ENCODE data around the gene EEA1. TPM values are rescaled to one million over a fixed set of nuclear protein-coding genes. Genes with fewer than 3 reads are reported as not detected.
"Not testable (repeated sequence)": the region's sequence is repeated elsewhere in the genome, so short reads cannot be mapped to it uniquely, and the experiment has no call there.

The EEA1 gene
- total and polyA plus RNA-seq, 8 donors, result 1.8 to 15.3 (median 8.0) TPM

DNA sequence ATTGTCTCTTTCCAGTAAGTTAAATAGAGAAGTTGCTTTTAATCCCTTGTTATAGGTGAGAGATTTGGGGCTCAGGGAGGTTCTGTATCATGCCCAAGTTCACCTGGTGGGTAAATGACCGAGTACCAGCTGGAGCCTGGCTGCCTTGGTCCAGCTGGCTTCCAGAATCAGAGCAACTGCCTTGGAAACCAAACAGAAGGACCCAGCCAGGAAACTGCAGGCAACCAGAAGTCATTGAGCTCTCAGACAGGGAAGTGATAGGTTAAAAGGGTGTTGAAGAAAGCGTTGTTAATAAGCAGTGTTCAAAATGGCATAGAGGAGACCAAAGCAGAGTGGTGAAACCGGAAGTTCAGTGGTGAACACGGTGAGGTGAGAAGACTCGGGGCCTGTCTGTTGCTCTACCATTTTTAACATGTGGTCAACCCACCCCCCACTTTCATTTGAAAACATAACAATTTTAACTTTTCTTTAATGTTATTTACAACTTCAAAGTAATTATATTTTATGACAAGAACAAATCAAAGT lies 171.4 kb downstream of the EEA1 start:
- WGBS, 2 donors, result 77 to 83% methylated on average over 5 of the region's 5 CpGs
- TF ChIP-seq, protein P1, sequence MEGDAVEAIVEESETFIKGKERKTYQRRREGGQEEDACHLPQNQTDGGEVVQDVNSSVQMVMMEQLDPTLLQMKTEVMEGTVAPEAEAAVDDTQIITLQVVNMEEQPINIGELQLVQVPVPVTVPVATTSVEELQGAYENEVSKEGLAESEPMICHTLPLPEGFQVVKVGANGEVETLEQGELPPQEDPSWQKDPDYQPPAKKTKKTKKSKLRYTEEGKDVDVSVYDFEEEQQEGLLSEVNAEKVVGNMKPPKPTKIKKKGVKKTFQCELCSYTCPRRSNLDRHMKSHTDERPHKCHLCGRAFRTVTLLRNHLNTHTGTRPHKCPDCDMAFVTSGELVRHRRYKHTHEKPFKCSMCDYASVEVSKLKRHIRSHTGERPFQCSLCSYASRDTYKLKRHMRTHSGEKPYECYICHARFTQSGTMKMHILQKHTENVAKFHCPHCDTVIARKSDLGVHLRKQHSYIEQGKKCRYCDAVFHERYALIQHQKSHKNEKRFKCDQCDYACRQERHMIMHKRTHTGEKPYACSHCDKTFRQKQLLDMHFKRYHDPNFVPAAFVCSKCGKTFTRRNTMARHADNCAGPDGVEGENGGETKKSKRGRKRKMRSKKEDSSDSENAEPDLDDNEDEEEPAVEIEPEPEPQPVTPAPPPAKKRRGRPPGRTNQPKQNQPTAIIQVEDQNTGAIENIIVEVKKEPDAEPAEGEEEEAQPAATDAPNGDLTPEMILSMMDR (IDR thresholded peaks at IDR 0.05), result no peak
- no peak for DNase-seq
- no peak overlapping the region for H3K4me3 ChIP-seq
- no peak for ATAC-seq
- no peaks in the 10 kb centered on the region for H3K27me3 ChIP-seq
- no peak overlapping the region for H3K27ac ChIP-seq
- H3K4me1 ChIP-seq, result no peaks in the 10 kb centered on the region
- H3K9me3 ChIP-seq, result no peaks in the 10 kb centered on the region
- FAIRE-seq, result no peak
- H3K36me3 ChIP-seq, result no peaks in the 10 kb centered on the region
- intact Hi-C loops (cut with DNase I), result no loop called here

DNA sequence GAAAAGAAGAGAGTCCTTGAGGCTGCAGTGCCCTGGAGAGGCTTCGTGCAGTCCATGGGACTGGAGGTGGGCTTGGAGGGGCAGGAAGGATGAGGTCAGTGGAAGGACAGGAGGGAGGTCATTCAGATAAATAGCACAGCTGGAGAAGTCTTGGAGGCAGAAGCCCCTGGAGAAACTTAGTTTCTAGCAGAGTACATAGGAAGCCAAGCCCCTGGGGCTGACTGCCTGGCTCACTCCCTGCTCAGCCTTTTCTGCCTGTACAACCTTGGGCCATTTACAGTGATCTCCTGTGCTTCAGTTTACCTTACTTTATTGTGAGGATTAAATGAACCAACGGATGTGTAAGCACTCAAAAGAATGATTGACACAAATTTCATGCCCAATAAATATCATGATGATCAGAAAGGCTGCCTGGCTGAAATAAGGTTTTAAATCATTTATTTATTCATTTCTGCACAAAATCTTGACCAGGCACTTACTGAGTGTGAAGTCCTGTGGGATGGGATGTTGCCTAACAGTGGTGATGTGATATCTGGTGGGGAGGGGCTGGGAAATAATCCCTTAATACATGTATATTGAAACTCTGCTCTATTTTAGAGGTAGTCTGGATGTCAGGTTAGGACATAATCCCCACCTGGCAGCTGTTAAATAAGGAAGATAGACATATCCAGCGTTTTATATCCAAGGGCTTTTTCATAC lies 172.0 kb downstream of the EEA1 start:
- no peak for DNase-seq
- 66 to 70% methylated on average over 3 of the region's 3 CpGs for WGBS, 2 donors
- TF ChIP-seq, protein P1 (IDR thresholded peaks at IDR 0.05), result no peak
- intact Hi-C loops (cut with DNase I), result no loop called here
- ATAC-seq, result no peak
- Histone ChIP-seq H3K27ac (no peak overlapping the region), H3K4me1 (no peaks in the 10 kb centered on the region), H3K36me3 (no peaks in the 10 kb centered on the region), H3K27me3 (no peaks in the 10 kb centered on the region), H3K9me3 (no peaks in the 10 kb centered on the region), H3K4me3 (no peak overlapping the region)
- FAIRE-seq, result no peak

- H3K27me3 ChIP-seq, result no peaks in the 10 kb centered on the region
- H3K27ac ChIP-seq, result no peak overlapping the region
- intact Hi-C loops (cut with DNase I), result no loop called here
- 79 to 80% methylated on average over 10 of the region's 10 CpGs for WGBS, 2 donors
- H3K4me1 ChIP-seq, result no peaks in the 10 kb centered on the region
- H3K36me3 ChIP-seq, result no peaks in the 10 kb centered on the region
- TF ChIP-seq, protein P1 (IDR thresholded peaks at IDR 0.05), result no peak
- ATAC-seq (no peak), FAIRE-seq (no peak), DNase-seq (no peak)
- no peak overlapping the region for H3K4me3 ChIP-seq
- H3K9me3 ChIP-seq, result no peaks in the 10 kb centered on the region
Observed at GRCh38 chr12:92753976-92754885, 174.9 kb downstream of the EEA1 start.

GRCh38 chr12:92749691-92750090 lies 179.4 kb downstream of the EEA1 start:
- H3K4me1 ChIP-seq; intact Hi-C loops (cut with DNase I): not testable (repeated sequence)
- FAIRE-seq, result peak; percentile 89

DNA sequence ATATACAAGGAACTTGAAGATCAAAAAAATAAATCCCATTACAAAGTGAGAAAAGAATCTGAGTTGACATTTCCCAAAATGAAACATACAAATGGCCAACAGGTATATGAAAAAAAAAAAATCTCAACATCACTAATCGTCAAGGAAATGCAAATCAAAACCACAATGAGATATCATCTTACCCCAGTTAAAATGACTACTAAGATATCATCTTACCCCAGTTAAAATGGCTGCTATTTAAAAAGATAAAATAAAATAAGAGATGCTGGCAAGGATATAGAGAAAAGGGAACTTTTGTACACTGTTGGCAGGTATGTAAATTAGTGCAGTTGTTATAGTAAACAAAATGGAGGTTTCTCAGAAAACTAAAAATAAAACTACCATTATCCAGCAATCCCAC lies 181.9 kb downstream of the EEA1 start:
- Histone ChIP-seq H3K27me3 (no peaks in the 10 kb centered on the region), H3K27ac (no peak overlapping the region), H3K4me3 (no peak overlapping the region), H3K4me1 (no peaks in the 10 kb centered on the region), H3K36me3 (no peaks in the 10 kb centered on the region), H3K9me3 (no peaks in the 10 kb centered on the region)
- FAIRE-seq (no peak), ATAC-seq (no peak), DNase-seq (no peak)
- TF ChIP-seq, protein P1 (IDR thresholded peaks at IDR 0.05), result no peak
- whole genome bisulfite sequencing, 2 donors, result 67 to 71% methylated on average over 1 of the region's 1 CpG
- intact Hi-C loops (cut with DNase I), result no loop called here

More at GRCh38 chr12:92749691-92750090, 179.4 kb downstream of the EEA1 start:
- H3K27ac ChIP-seq, ATAC-seq, H3K9me3 ChIP-seq, DNase-seq, H3K36me3 ChIP-seq, H3K4me3 ChIP-seq, H3K27me3 ChIP-seq: not testable (repeated sequence)
